ENCODE data around the gene SNX20.
A peak's percentile ranks its signal among the peaks of the same experiment; 100 is the strongest.

The SNX20 gene

DNA sequence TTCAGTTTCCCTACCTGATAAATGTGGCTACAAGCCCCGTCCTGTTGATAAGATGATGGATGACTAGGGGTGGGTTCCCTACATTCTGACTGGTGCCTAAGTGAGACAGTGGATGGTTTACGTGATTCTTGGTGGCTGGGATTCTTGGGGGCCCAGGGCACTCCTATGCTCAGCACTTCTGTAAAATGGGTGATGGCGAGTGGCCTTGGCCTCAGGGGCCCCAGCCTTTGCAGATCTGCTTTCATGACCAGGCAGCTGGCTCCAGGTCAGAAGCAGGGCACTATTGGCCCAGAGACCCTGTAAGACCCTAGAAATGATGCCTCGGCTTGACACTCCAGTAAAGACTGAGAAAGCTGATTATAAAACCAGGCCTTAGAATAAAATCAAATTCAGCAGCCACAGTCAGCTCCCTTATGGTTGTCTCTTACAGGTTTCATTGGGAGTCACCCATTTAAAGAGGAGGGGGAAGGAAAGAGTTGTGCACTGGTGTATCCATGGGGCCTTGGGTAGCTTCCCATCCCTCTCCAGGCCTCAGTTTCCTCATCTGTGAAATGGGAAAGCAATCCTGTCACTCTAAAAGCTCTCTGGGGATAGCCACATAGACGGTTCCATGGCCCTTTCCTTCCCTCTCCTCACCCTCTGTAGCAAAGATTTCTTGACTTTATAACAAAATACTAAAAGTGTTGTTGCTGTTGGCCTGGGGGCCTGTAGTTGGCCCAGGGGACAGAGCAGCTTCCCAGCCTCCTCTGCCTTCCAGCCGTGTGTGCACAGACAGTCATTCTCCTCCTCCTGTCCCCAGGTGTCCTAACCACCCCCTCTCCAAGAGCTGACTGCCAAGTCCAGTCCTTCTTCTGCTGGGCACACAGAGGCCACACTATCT lies 1.2 kb downstream of the SNX20 start:
- DNase-seq (ENCODE audit: low read depth) = no peak
- no peak for TF ChIP-seq MYC (IDR thresholded peaks at IDR 0.05; ENCODE audit: low read depth, low read length)
- TF ChIP-seq CTCF (IDR thresholded peaks at IDR 0.05; ENCODE audit: low read depth, low read length) = no peak
- TF ChIP-seq POLR2A (IDR thresholded peaks at IDR 0.05; ENCODE audit: extremely low read depth, insufficient read length) = no peak
- TF ChIP-seq MAX (IDR thresholded peaks at IDR 0.05; ENCODE audit: low read depth, low read length) = no peak
- peak overlapping the region; percentile 84 for H3K4me3 ChIP-seq (ENCODE audit: low read depth, low read length)

DNA sequence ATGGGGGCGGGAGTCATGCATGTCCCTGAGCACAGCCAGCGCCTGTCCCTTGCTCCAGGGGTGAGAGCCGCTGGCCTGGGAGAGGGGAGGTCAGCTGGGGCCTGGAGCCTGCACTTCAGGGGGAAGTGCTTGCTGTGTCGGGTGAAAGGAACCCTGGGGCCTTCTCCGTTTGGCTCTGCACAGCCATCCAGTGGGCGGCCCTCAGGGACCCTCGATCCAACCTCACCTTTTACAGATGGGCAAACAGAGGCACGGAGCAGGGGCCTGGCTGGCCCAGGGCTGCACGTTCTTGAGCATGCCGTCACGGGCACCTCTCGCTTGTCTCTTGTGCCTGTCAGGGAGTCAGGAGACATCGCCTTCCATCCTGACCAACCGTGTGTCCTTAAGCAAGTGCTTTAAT lies 1.8 kb downstream of the SNX20 start:
- peak overlapping the region; percentile 6 for H3K4me3 ChIP-seq (ENCODE audit: low read depth, low read length)
- no peak for TF ChIP-seq POLR2A (IDR thresholded peaks at IDR 0.05; ENCODE audit: extremely low read depth, insufficient read length)
- no peak for TF ChIP-seq CTCF (IDR thresholded peaks at IDR 0.05; ENCODE audit: low read depth, low read length)
- no peak for TF ChIP-seq MYC (IDR thresholded peaks at IDR 0.05; ENCODE audit: low read depth, low read length)
- no peak for TF ChIP-seq MAX (IDR thresholded peaks at IDR 0.05; ENCODE audit: low read depth, low read length)
- DNase-seq (ENCODE audit: low read depth) = no peak

- no peak overlapping the region for H3K4me3 ChIP-seq (ENCODE audit: low read depth, low read length)
- no peak for DNase-seq (ENCODE audit: low read depth)
- TF ChIP-seq CTCF (IDR thresholded peaks at IDR 0.05; ENCODE audit: low read depth, low read length) = no peak
- no peak for TF ChIP-seq MAX (IDR thresholded peaks at IDR 0.05; ENCODE audit: low read depth, low read length)
- TF ChIP-seq POLR2A (IDR thresholded peaks at IDR 0.05; ENCODE audit: extremely low read depth, insufficient read length) = no peak
- no peak for TF ChIP-seq MYC (IDR thresholded peaks at IDR 0.05; ENCODE audit: low read depth, low read length)
Observed at GRCh38 chr16:50678531-50678930, 2.6 kb downstream of the SNX20 start.

DNA sequence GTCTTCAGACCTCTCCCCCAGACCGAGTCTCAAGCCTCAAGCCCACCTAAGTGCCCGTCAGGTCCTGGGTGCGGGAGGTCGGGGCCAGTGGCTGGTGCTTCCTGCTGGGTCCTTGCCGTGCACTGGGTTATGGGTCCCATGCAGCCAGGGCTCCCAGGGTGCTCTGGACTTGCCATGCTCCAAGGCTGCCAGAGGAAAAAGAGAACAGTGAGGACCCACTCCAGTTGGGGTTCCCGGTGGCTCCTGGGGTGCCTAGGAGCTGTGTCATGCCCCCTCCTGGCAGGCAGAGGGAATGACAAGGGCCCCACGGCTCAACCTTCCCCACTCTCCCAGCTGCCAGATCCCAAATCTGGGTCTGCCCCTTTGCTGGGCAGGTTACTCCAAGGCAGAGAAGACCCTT lies 3.8 kb downstream of the SNX20 start:
- DNase-seq (ENCODE audit: low read depth) = peak; percentile 33
- H3K4me3 ChIP-seq (ENCODE audit: low read depth, low read length) = no peak overlapping the region
- TF ChIP-seq MAX (IDR thresholded peaks at IDR 0.05; ENCODE audit: low read depth, low read length) (no peak), CTCF (IDR thresholded peaks at IDR 0.05; ENCODE audit: low read depth, low read length) (peak; percentile 68)

DNA sequence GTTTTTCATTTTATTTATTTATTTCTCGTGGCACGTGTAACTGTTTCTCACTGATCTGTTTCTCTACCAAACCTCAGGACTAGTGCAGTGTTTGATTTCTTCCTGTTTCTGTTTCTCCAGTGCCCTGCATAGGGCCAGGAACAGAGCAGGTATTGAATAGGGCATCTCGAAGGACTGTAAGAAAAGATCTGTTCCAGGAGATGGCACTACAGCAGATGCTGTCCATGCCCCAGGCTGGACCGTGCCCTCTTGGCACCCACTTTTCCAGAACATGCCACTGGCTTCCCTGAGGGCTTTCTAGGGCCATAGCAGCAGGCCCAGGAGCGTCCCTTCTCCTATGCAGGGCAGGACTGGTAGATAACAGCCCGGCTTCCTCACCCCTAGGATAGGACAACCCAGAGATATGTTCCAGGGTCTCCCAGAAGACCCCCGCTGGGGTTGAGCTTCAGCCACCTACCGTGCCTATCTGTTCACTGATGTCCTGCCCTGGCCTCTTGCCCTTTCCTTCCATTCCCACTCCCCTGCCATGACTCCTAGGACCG lies 4.4 kb downstream of the SNX20 start:
- no peak for DNase-seq (ENCODE audit: low read depth)
- no peak overlapping the region for H3K4me3 ChIP-seq (ENCODE audit: low read depth, low read length)
- no peak for TF ChIP-seq CTCF (IDR thresholded peaks at IDR 0.05; ENCODE audit: low read depth, low read length)
- no peak for TF ChIP-seq MAX (IDR thresholded peaks at IDR 0.05; ENCODE audit: low read depth, low read length)
- no peak for TF ChIP-seq POLR2A (IDR thresholded peaks at IDR 0.05; ENCODE audit: extremely low read depth, insufficient read length)
- TF ChIP-seq MYC (IDR thresholded peaks at IDR 0.05; ENCODE audit: low read depth, low read length) = no peak

Measured in NB4 (cell line).